Sigmoid colon (tissue), 4 donors: ENCODE measurements around the gene TWNK.

Source experiments
- CTCF ChIP-seq, 4 experiments: fragments of 450-650 bp in 3 of 4; fragments of 200-600 bp in 1 of 4; IDR thresholded peaks; one replicate each; pipeline ENCODE4 v1.5.1; 2016 to 2019; ENCODE audit warnings: antibody characterized with exemption in 4 of 4, mild to moderate bottlenecking in 3 of 4, moderate library complexity in 2 of 4
- POLR2A ChIP-seq, 2 donors: fragments of 450-650 bp; IDR thresholded peaks; one replicate each; pipeline ENCODE4 v1.6.1; 2016; ENCODE audit warnings: antibody characterized with exemption in 2 of 2, mild to moderate bottlenecking in 2 of 2, moderate library complexity in 2 of 2
- POLR2AphosphoS5 ChIP-seq, 4 donors: sonication (generic); formaldehyde crosslinking; IDR thresholded peaks; one replicate each; pipeline ENCODE4 v1.6.1; 2017; ENCODE audit warnings: antibody characterized with exemption in 4 of 4

GRCh38 chr10:100985336-100985735 lies 2.0 kb upstream of the TWNK start:
- no peak for TF ChIP-seq CTCF (IDR thresholded peaks at IDR 0.05)
- no peak for TF ChIP-seq POLR2AphosphoS5 (IDR thresholded peaks at IDR 0.05)
- TF ChIP-seq POLR2A (IDR thresholded peaks at IDR 0.05): no peak
